Mucosa of rectum (tissue), 2 donors: ENCODE data around the gene KRT20.
"Not testable (repeated sequence)": the region's sequence is repeated elsewhere in the genome, so short reads cannot be mapped to it uniquely, and the experiment has no call there.

Source experiments
- H3K27ac ChIP-seq, 2 donors: one replicate each; pipeline ENCODE4 v1.7.0; 2013; ENCODE audit warnings: inconsistent platforms in 2 of 2, low read depth in 2 of 2, low read length in 2 of 2
- H3K27me3 ChIP-seq, 2 donors: one replicate each; pipeline ENCODE4 v1.7.0; 2013; ENCODE audit warnings: low read length in 2 of 2; ENCODE audit not compliant: control insufficient read depth in 2 of 2, insufficient read depth in 2 of 2
- H3K36me3 ChIP-seq, 2 donors: one replicate each; pipeline ENCODE4 v1.7.0; 2013; ENCODE audit warnings: low read length in 2 of 2; ENCODE audit not compliant: control insufficient read depth in 2 of 2, insufficient read depth in 2 of 2
- H3K4me1 ChIP-seq, 2 donors: one replicate each; pipeline ENCODE4 v1.7.0; 2013; ENCODE audit warnings: low read length in 2 of 2, mild to moderate bottlenecking in 1 of 2; ENCODE audit not compliant: control insufficient read depth in 2 of 2, insufficient read depth in 2 of 2
- H3K4me3 ChIP-seq, 2 donors: one replicate each; pipeline ENCODE4 v1.7.0; 2013; ENCODE audit warnings: low read length in 2 of 2
- H3K9ac ChIP-seq, 2 donors: one replicate each; pipeline ENCODE4 v1.7.0; 2013; ENCODE audit warnings: low read length in 2 of 2, low read depth in 1 of 2, mild to moderate bottlenecking in 1 of 2
- H3K9me3 ChIP-seq, 2 donors: one replicate each; pipeline ENCODE4 v1.7.0; 2013; ENCODE audit warnings: low read length in 2 of 2; ENCODE audit not compliant: control insufficient read depth in 2 of 2
- donor health status: healthy.
- donor health status: Normal muscosa, but diverticular disease.

The KRT20 gene

DNA sequence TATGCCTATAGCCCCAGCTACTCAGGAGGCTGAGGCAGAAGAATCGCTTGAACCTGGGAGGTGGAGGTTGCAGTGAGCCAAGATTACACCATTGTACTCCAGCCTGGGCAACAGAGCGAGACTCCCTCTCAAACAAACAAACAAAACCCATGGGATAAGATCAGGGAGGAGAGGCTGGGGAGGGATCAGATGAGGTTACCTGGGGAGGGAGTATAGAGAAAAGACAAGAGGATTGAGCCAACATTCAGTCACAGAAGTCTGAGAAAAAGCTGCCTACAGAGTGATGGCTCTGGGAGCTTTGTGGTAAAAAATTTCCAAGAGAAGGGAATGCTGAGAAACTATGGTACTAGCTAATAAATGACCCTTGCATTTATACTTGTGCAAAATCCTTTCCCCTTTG, 26.4 kb downstream of the KRT20 start:
- not testable (repeated sequence) for H3K4me1 ChIP-seq, H3K9me3 ChIP-seq, H3K9ac ChIP-seq, H3K36me3 ChIP-seq, H3K4me3 ChIP-seq, H3K27me3 ChIP-seq, H3K27ac ChIP-seq

DNA sequence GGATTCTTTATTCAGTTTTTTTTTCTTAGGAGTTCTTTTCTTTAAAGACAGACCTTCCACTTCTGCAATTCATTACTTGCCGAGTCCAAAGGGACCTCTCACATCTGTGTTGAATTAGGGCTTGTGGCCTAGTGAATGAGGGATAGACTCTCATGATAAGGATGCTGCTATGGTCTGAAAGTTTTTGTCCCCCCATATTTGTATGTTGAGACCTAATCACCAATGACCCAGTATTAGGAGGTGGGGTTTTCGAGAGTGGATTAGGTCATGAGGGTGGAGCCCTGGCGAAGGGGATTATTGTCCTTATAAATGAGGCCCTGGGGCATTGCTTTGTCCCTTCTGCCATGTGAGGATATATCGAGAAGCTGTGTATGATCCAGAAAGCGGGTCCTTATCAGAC, 27.5 kb downstream of the KRT20 start:
- Histone ChIP-seq H3K27ac (no peak overlapping the region), H3K27me3 (no peaks in the 10 kb centered on the region), H3K9ac (no peak overlapping the region), H3K9me3 (no peaks in the 10 kb centered on the region), H3K4me3 (no peak overlapping the region), H3K4me1 (peaks cover 3 to 10% of the 10 kb centered on the region in 2 donors), H3K36me3 (no peaks in the 10 kb centered on the region)

DNA sequence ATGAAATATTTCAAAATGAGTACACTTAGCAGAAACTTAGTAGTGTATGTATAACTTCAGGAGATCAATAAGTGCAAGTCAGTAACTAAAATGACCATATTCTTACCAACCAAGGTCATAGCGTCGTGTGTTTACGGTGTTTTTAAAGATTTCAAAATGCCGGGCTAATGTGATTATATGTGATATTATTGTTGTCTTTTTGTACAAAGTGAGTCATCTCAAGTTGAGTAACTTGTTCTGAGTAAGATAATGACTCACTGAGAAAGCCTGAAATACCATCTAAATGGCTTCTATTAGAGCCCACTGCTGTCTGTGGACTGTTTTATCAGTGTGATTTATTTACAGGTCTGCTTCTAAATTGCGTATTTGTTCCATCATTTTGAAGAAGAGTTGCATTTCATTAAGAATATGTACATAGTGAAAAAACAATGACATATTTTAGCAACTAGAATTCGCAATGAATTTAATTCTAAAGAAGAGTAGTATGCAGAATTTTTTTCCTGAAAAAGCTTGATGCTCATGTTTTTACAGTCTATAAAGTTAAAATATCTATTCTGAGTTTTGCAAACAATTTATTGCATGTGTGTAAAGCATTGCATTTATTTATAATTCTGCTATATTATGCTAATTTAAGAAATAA, 30.7 kb downstream of the KRT20 start:
- Histone ChIP-seq H3K36me3 (no peaks in the 10 kb centered on the region), H3K4me3 (no peak overlapping the region), H3K4me1 (peaks cover 0 to 3% of the 10 kb centered on the region in 2 donors), H3K9ac (no peak overlapping the region), H3K27me3 (peaks cover 0 to 7% of the 10 kb centered on the region in 2 donors), H3K27ac (no peak overlapping the region), H3K9me3 (no peaks in the 10 kb centered on the region)

DNA sequence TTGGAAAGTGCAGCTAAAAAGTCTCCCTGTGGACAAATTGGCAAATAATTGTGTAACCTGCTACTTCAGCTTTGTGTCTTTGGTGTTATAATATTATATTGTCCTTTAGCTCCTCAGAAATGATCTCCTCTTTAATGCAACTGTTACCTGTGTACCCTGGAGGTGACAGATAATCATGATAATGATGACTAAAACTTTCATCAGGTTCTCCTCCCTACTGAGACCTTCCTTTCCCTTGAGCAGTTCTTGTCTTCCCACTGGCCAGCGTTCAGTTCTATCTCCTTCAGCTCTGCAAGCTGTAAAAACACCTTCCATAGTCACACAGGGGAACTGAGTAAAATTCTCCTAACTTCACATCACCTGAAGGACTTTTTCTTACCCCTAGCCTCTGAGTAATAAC, 32.7 kb downstream of the KRT20 start:
- Histone ChIP-seq H3K36me3 (no peaks in the 10 kb centered on the region), H3K4me3 (no peak overlapping the region), H3K27me3 (peaks cover 0 to 9% of the 10 kb centered on the region in 2 donors), H3K27ac (no peak overlapping the region), H3K9me3 (no peaks in the 10 kb centered on the region), H3K4me1 (no peaks in the 10 kb centered on the region), H3K9ac (no peak overlapping the region)

DNA sequence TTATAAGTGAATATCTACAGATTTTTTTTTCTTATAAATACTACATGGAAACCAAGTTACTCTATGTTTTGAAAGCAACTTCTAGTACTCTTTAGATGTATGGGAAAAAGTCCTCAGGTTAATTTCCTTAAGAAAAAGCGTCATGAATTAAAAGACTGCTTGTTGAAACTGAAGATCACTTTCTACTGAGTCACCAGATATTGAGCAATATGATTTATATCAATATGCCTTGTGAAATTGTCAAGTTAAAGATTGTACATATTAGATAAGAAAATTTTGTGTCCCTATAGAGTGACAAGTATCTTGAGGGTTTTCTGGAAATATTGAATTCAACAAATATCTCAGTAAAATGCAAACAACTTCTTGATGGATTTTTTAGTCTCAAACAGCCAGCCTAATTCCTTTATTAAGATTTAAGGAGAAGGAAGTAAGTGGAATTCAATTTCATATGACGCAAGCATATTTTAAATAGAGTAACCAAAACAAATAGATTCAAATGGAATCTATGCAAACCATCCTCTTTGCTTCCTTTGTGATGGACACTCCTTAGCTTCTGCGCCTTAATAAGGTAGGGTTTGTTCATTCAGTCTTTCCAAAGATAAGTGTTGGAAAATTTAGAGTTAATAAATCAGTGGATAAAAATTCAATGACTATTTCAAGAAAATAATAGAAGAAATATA, 34.6 kb downstream of the KRT20 start:
- Histone ChIP-seq H3K9me3 (no peaks in the 10 kb centered on the region), H3K4me3 (no peak overlapping the region), H3K36me3 (no peaks in the 10 kb centered on the region), H3K9ac (no peak overlapping the region), H3K27me3 (peaks cover 2 to 9% of the 10 kb centered on the region in 2 donors), H3K27ac (no peak overlapping the region), H3K4me1 (no peaks in the 10 kb centered on the region)

DNA sequence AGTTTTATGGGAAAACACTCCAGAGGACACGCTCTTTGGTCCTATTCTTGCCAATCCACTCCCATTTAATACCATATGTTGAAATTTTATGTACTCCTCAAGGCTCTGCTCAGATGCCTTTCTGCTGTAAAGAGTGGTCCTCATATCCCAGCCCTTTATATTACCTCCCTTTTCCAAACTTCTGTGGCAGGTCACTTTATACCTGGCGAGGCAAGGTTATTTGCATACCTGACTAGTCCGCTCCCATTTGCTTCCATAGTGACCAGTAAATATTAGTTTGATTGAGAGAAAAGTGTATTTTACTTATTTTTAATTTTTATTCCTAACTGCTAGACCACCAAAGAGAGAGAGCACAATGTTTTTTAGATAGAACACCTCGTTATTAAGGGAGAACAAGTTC, 35.3 kb downstream of the KRT20 start:
- H3K27me3 ChIP-seq, result peaks cover 2 to 9% of the 10 kb centered on the region in 2 donors
- H3K4me1 ChIP-seq, result no peaks in the 10 kb centered on the region
- H3K27ac ChIP-seq, result no peak overlapping the region
- no peaks in the 10 kb centered on the region for H3K36me3 ChIP-seq
- H3K9me3 ChIP-seq, result no peaks in the 10 kb centered on the region
- no peak overlapping the region for H3K9ac ChIP-seq
- no peak overlapping the region for H3K4me3 ChIP-seq

DNA sequence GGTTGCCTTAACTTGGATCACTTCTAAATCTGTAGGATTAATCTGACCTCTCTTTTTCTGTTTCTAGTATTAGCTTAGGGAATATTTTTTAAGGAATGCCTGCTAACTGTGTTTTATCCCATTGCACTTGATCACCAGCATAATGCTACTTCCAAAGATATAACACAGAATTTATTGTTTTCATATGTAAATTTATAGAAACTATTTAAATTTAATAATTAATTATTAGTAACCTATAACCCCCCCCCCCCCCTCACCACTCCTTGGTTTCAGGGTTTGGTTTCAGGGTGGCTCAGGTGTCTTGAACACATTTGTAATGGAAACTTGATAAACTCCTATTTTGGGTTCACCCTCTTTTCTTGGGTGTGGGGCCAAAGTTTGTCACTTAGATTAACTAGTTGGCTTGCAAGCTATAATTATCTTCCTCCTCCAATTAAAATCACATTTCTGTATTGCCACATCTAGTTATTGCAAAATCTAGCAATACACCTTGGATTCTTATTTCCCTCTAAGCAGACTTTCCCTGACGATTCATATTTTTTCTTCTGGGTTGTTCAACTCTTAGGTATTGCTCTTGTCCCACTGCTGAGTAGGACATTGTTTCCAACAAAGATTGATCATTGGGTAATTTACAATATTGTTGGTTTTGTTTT, 36.3 kb downstream of the KRT20 start:
- Histone ChIP-seq H3K9ac (no peak overlapping the region), H3K4me3 (no peak overlapping the region), H3K27ac (no peak overlapping the region), H3K9me3 (no peaks in the 10 kb centered on the region), H3K27me3 (peaks cover 2 to 9% of the 10 kb centered on the region in 2 donors), H3K4me1 (no peaks in the 10 kb centered on the region), H3K36me3 (no peaks in the 10 kb centered on the region)

DNA sequence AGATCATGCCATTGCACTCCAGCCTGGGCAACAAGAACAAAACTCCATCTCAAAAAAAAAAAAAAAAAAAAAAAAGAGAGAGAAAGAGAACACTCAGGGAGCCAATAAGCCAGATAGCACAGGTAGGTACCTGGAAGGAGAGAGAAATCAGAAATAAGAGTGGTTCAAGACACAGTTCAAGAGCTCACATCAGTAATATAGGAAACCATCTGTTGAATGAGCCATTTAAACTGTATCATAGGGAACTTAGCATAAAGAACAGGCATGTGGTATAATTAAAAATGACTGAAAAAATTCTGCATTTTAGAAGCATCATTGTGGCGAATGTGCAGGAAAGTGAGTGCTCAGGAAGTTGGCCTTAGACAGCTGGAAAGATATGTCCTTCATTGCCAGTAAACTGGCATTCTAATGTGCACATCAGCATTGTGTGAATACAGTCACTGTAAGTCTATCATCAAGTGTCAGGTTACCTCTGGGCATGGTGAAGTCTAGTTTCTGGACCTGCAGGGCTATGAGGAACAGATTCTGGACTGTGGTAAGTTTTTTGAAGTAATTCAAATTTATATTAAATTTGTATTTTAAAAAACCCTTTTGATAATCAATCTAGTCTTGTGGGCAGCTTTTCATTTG, 38.4 kb downstream of the KRT20 start:
- peaks cover 2 to 9% of the 10 kb centered on the region in 2 donors for H3K27me3 ChIP-seq
- no peak overlapping the region for H3K27ac ChIP-seq
- H3K9ac ChIP-seq, result no peak overlapping the region
- no peak overlapping the region for H3K4me3 ChIP-seq
- H3K4me1 ChIP-seq, result no peaks in the 10 kb centered on the region
- no peaks in the 10 kb centered on the region for H3K36me3 ChIP-seq
- H3K9me3 ChIP-seq, result no peaks in the 10 kb centered on the region

DNA sequence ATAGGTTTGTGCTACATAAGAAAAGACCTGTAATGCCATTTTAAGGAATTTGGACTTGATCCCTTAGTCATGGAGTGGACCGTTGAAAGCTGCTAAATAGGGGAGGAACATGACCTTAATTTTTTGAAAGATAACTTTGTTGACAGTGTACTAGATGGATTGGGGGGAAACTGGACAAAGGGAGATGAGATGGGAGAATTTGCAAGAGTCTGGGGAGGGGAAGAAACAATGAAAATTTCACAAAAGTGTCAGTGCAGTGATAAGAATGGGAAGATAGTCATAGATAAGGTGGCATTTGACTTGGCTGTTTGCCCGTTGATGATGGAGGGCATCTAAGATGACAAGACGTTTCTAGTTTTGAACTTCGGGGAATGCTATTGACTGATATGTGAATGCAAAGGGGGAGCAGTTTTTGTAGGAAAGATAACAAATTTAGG, 40.4 kb downstream of the KRT20 start:
- no peaks in the 10 kb centered on the region for H3K36me3 ChIP-seq
- no peaks in the 10 kb centered on the region for H3K9me3 ChIP-seq
- H3K4me1 ChIP-seq, result no peaks in the 10 kb centered on the region
- H3K4me3 ChIP-seq, result no peak overlapping the region
- H3K27ac ChIP-seq, result no peak overlapping the region
- no peak overlapping the region for H3K9ac ChIP-seq
- H3K27me3 ChIP-seq, result peaks cover 5 to 8% of the 10 kb centered on the region in 2 donors

DNA sequence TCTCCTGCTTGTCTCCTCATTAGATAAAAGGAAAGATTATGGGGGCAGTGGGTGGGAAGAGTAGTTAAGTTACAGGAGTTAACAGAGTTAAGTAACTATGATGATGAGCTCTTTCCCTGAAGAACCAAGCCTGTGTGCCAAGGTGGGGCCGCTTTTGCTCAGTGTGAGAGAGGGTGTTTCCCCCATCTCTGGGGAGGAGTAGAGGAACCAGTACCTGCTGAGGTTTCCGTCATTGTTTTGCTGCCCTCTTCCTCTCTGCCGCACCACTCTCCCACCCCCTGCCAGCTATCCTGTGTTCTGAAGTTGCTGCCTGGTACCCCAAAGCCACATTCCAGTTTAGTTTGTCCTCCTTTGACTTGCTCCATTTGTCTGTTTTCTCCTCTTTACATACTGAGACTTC, 41.8 kb downstream of the KRT20 start:
- Histone ChIP-seq H3K4me1 (no peaks in the 10 kb centered on the region), H3K27ac (no peak overlapping the region), H3K27me3 (peaks cover 2 to 8% of the 10 kb centered on the region in 2 donors), H3K9ac (no peak overlapping the region), H3K36me3 (no peaks in the 10 kb centered on the region), H3K9me3 (no peaks in the 10 kb centered on the region), H3K4me3 (no peak overlapping the region)
